Measurements from ENCODE around the gene MAFF. TPM values are rescaled to one million over a fixed set of nuclear protein-coding genes. Genes with fewer than 3 reads are reported as not detected.

Gene MAFF
- total and polyA plus RNA-seq, 8 donors, result 7.0 to 17.1 (median 10.3) TPM

DNA sequence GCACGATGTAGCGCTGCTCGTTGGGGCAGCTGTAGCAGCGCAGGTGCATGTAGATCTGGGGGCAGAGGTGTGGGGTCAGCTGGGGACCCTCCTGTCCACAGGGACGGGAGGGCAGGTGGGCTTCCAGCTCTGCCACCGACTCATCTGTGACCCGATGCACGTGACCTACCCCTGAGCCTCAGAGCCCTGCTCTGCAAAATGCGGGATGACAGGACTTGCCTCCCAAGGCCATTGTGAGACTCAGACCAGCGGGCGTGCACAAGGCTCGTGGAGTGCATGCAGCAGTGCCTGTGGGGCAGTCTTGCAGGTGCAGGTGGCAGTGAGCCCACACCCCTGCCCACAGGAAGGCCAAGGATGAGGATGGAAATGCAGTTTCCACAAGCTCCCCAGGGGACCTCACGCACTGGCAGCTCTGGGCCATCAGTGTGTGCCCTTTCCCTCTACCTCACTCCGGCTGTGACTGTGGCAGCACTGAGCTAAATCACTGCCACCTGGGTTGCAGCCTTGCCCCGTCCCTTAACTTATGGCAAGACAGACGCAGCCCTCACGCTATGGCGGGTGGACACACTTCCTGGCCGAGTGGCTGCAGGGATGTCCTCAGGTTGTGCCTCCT lies 44.4 kb downstream of the MAFF start:
- H3K36me3 ChIP-seq, result peaks cover 0 to 61% of the 10 kb centered on the region in 2 donors
- no peak overlapping the region for H3K27ac ChIP-seq
- H3K9me3 ChIP-seq, result no peaks in the 10 kb centered on the region
- DNase-seq (no peak), ATAC-seq (no peak)
- TF ChIP-seq CTCF (IDR thresholded peaks at IDR 0.05), result no peak
- H3K4me1 ChIP-seq, result peaks cover 14 to 20% of the 10 kb centered on the region in 2 donors
- H3K4me3 ChIP-seq, result no peak overlapping the region
- H3K27me3 ChIP-seq, result no peaks in the 10 kb centered on the region
- intact Hi-C loops (cut with DNase I), result no loop called here

DNA sequence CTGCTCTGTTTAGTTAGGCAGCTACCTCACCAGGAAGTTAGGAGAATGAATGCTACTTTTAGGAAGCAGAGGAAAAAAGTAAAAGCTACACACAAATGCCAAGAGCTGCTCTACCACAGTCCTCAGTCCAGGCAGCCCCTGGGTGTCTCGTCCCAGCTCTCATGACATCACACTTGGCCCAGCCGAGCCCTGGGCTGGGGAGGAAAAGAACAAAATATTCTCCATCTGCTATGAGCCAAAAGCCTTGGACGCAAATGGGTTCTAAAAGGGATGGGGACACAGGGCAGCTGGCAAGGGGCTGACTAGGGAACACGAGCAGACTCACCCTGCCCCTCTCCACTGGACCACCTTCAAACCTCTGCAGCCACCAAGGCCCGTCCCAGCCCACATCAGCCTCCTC lies 44.9 kb downstream of the MAFF start:
- peak; percentile 8 for ATAC-seq
- Histone ChIP-seq H3K27ac (peak overlapping the region in 1 of 2 donors; percentile 19), H3K4me1 (peaks cover 17 to 22% of the 10 kb centered on the region in 2 donors)

DNA sequence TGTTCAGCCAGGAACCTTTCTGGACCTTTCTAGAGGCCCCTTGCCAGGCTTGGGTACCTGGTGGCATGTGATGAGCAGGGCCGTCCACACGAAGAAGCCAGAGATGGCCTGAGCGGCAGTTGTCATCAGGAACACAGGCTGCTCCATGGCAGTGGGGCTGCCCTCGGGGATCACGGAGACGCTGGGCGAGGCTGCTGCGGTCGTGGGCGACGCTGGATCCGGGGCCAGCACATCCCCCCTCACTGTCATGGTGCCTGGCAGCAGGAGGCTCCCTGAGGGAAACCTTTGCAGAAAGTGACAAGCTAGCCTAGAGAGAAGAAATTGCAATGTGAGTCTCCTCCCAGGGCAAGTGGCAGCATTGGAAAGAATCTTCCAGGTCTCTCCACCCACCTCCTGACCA lies 45.9 kb downstream of the MAFF start:
- no peak overlapping the region for H3K4me3 ChIP-seq
- peaks cover 0 to 56% of the 10 kb centered on the region in 2 donors for H3K36me3 ChIP-seq
- TF ChIP-seq CTCF (IDR thresholded peaks at IDR 0.05), result no peak
- peaks cover 13 to 18% of the 10 kb centered on the region in 2 donors for H3K4me1 ChIP-seq
- ATAC-seq, result no peak
- H3K9me3 ChIP-seq, result no peaks in the 10 kb centered on the region
- intact Hi-C loops (cut with DNase I), result no loop called here
- no peak for DNase-seq
- no peaks in the 10 kb centered on the region for H3K27me3 ChIP-seq
- no peak overlapping the region for H3K27ac ChIP-seq

More for the DNA sequence above, 44.9 kb downstream of the MAFF start:
- peaks cover 0 to 61% of the 10 kb centered on the region in 2 donors for H3K36me3 ChIP-seq
- no peak overlapping the region for H3K4me3 ChIP-seq
- H3K9me3 ChIP-seq, result no peaks in the 10 kb centered on the region
- TF ChIP-seq CTCF (IDR thresholded peaks at IDR 0.05), result no peak
- no peak for DNase-seq
- intact Hi-C loops (cut with DNase I), result no loop called here
- H3K27me3 ChIP-seq, result no peaks in the 10 kb centered on the region

DNA sequence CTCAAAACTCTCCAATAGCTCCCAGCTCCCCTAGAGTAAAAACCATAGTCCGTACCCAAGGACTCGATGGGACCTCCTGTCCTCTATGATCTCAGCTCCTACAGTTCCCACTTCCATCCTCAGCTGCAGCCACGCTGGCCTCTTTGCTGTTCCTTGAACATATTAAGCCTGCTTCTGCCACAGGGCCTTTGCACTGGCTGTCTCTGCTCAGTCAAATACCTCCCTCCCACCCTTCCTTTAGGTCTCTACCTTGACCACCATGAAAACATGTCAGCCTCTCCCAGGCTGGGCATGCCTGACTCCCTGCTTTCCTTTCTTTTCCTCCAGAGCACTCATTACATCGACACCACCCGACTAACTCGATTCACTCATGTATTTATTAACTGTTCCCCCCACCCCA lies 46.5 kb downstream of the MAFF start:
- no peak for TF ChIP-seq CTCF (IDR thresholded peaks at IDR 0.05)
- Histone ChIP-seq H3K9me3 (no peaks in the 10 kb centered on the region), H3K27ac (no peak overlapping the region), H3K36me3 (peaks cover 0 to 51% of the 10 kb centered on the region in 2 donors), H3K4me1 (peaks cover 8 to 14% of the 10 kb centered on the region in 2 donors), H3K27me3 (no peaks in the 10 kb centered on the region), H3K4me3 (no peak overlapping the region)
- intact Hi-C loops (cut with DNase I), result no loop called here
- ATAC-seq (no peak), DNase-seq (no peak)

DNA sequence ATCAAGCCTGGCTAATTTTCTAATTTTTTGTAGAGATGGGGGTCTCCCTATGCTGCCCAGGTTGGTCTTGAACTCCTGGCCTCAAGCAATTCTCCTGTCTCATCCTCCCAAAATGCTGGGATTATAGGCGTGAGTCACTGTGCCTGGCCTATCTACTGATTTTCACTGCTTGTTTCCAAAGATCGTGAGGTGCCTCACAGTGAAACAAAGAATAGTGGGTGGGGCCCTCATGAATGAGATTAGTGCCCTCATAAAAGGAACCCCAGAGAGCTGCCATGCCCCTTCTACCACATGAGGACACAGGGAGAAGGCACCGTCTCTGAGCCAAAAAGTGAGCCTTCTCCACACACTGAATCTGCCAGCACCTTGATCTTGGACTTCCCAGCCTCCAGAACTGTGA lies 47.5 kb downstream of the MAFF start:
- H3K36me3 ChIP-seq, result peaks cover 0 to 41% of the 10 kb centered on the region in 2 donors
- intact Hi-C loops (cut with DNase I), result no loop called here
- DNase-seq (no peak), ATAC-seq (no peak)
- no peaks in the 10 kb centered on the region for H3K27me3 ChIP-seq
- TF ChIP-seq CTCF (IDR thresholded peaks at IDR 0.05), result no peak
- H3K4me3 ChIP-seq, result no peak overlapping the region
- H3K4me1 ChIP-seq, result peaks cover 5 to 9% of the 10 kb centered on the region in 2 donors
- H3K9me3 ChIP-seq, result no peaks in the 10 kb centered on the region
- H3K27ac ChIP-seq, result no peak overlapping the region

Data from left lung (tissue), 10 donors.